Endodermal cell (in vitro differentiated cells): ENCODE results near the gene LRRC26. TPM values are rescaled to one million over a fixed set of nuclear protein-coding genes. Genes with fewer than 3 reads are reported as not detected.
A peak's percentile ranks its signal among the peaks of the same experiment; 100 is the strongest.

ENCODE experiments used
- DNase-seq: peaks from one replicate; pipeline ENCODE4 v3.0.0-alpha.2; 2017
- H3K27ac ChIP-seq: 2 replicates; pipeline ENCODE4 v1.5.1; 2013; ENCODE audit warnings: mild to moderate bottlenecking, low read depth, low read length, moderate library complexity
- H3K27me3 ChIP-seq: 2 replicates; pipeline ENCODE4 v1.6.1; 2013; ENCODE audit warnings: mild to moderate bottlenecking, low read length, moderate library complexity; ENCODE audit not compliant: insufficient read depth, control insufficient read depth, poor library complexity, severe bottlenecking
- H3K36me3 ChIP-seq: 2 replicates; pipeline ENCODE4 v1.7.0; 2013; ENCODE audit warnings: mild to moderate bottlenecking, low read length, moderate library complexity; ENCODE audit not compliant: control insufficient read depth, insufficient read depth
- H3K4me1 ChIP-seq: one replicate; pipeline ENCODE4 v1.7.0; 2013; ENCODE audit warnings: low read length; ENCODE audit not compliant: control insufficient read depth, insufficient read depth
- H3K4me3 ChIP-seq: 2 replicates; pipeline ENCODE4 v1.5.1; 2013; ENCODE audit warnings: mild to moderate bottlenecking, low read length, moderate library complexity
- H3K9ac ChIP-seq: 2 replicates; pipeline ENCODE4 v1.6.1; 2013; ENCODE audit warnings: mild to moderate bottlenecking, low read length, moderate library complexity; ENCODE audit not compliant: poor library complexity, severe bottlenecking; ENCODE audit errors: extremely low read depth
- H3K9me3 ChIP-seq: 2 replicates; pipeline ENCODE4 v1.6.1; 2013; ENCODE audit warnings: mild to moderate bottlenecking, low read length, moderate library complexity; ENCODE audit not compliant: control insufficient read depth
- H3K27ac Mint-ChIP-seq: 2 replicates; pipeline ENCODE4 v1.8.0; 2020; ENCODE audit warnings: mixed read lengths
- H3K27me3 Mint-ChIP-seq: 2 replicates; pipeline ENCODE4 v1.8.0; 2021; ENCODE audit warnings: mild to moderate bottlenecking, mixed read lengths; ENCODE audit not compliant: insufficient read depth
- H3K36me3 Mint-ChIP-seq: 2 replicates; pipeline ENCODE4 v1.8.0; 2020; ENCODE audit warnings: low read depth, mixed read lengths
- H3K4me1 Mint-ChIP-seq: 2 replicates; pipeline ENCODE4 v1.8.0; 2020; ENCODE audit warnings: mixed read lengths
- H3K4me3 Mint-ChIP-seq: 2 replicates; pipeline ENCODE4 v1.8.0; 2020; ENCODE audit warnings: mild to moderate bottlenecking, moderate library complexity, mixed read lengths
- H3K9me3 Mint-ChIP-seq: 2 replicates; pipeline ENCODE4 v1.8.0; 2020; ENCODE audit warnings: mild to moderate bottlenecking, mixed read lengths
- CTCF ChIP-seq: fragments of 200-600 bp; sonication (generic); conservative IDR thresholded peaks from 2 replicates; pipeline ENCODE4 v1.5.0; 2021; ENCODE audit warnings: antibody characterized with exemption, mild to moderate bottlenecking
- WGBS, 2 experiments: methylation state at CpG; one replicate each; pipeline versions ENCODE4 v1.1.5 to v1.1.7; 2013; ENCODE audit warnings: missing lambda C conversion rate in 2 of 2, mixed read lengths in 1 of 2; ENCODE audit not compliant: insufficient coverage in 1 of 2, insufficient read length in 1 of 2; 5-methylcytosine and 5-hydroxymethylcytosine counted together
- total RNA-seq, 2 donors: library from RNA; stranded (reverse); fragmentation: NEBNext Ultra II Directional in 1 of 2; extraction: Animal tissue kit (Norgen Biotek cat#: 25700) in 1 of 2; gene quantifications; 2 replicates in 1 of 2; 3 replicates in 1 of 2; pipeline ENCODE4 v1.2.1, GENCODE V29; 2021

The LRRC26 gene
- total RNA-seq, 2 donors from 2014 or later, result 0.53 TPM; not detected in 1

GRCh38 chr9:137134191-137134590 is 35.7 kb downstream of the LRRC26 start:
- DNase-seq, result no peak
- WGBS, 2 experiments, result 78 to 84% methylated on average over 4 of the region's 4 CpGs
- H3K36me3 Mint-ChIP-seq, result no peaks in the 10 kb centered on the region
- no peaks in the 10 kb centered on the region for H3K4me1 Mint-ChIP-seq
- no peak overlapping the region for H3K4me3 Mint-ChIP-seq
- H3K9me3 ChIP-seq, result no peaks in the 10 kb centered on the region
- no peak overlapping the region for H3K9ac ChIP-seq
- no peak overlapping the region for H3K27ac Mint-ChIP-seq
- peaks cover 64% of the 10 kb centered on the region for H3K27me3 Mint-ChIP-seq
- no peaks in the 10 kb centered on the region for H3K36me3 ChIP-seq
- no peak overlapping the region for H3K27ac ChIP-seq
- no peak overlapping the region for H3K4me3 ChIP-seq
- H3K4me1 ChIP-seq, result no peaks in the 10 kb centered on the region
- no peaks in the 10 kb centered on the region for H3K9me3 Mint-ChIP-seq
- TF ChIP-seq CTCF, result no peak
- H3K27me3 ChIP-seq, result peaks cover 61% of the 10 kb centered on the region

- Mint-ChIP-seq H3K27ac (no peak overlapping the region), H3K36me3 (peaks cover 2% of the 10 kb centered on the region), H3K9me3 (no peaks in the 10 kb centered on the region), H3K4me3 (peak overlapping the region; percentile 67), H3K4me1 (peaks cover 17% of the 10 kb centered on the region), H3K27me3 (peaks cover 31% of the 10 kb centered on the region)
- no peak for DNase-seq
- Histone ChIP-seq H3K27me3 (peaks cover 25% of the 10 kb centered on the region), H3K36me3 (no peaks in the 10 kb centered on the region), H3K9ac (peak overlapping the region; percentile 11), H3K27ac (no peak overlapping the region), H3K4me1 (peaks cover 10% of the 10 kb centered on the region), H3K4me3 (peak overlapping the region; percentile 84), H3K9me3 (no peaks in the 10 kb centered on the region)
- TF ChIP-seq CTCF, result no peak
- 4 to 7% methylated on average over 34 to 58 of the region's 58 CpGs for WGBS, 2 experiments
These were observed 39.6 kb downstream of the LRRC26 start for GRCh38 chr9:137130176-137130755.

GRCh38 chr9:137129456-137130175 is 40.2 kb downstream of the LRRC26 start:
- H3K36me3 ChIP-seq, result no peaks in the 10 kb centered on the region
- Mint-ChIP-seq H3K9me3 (no peaks in the 10 kb centered on the region), H3K27me3 (peaks cover 25% of the 10 kb centered on the region), H3K36me3 (peaks cover 2% of the 10 kb centered on the region), H3K4me3 (peak overlapping the region; percentile 67), H3K4me1 (peaks cover 17% of the 10 kb centered on the region), H3K27ac (no peak overlapping the region)
- peak overlapping the region; percentile 84 for H3K4me3 ChIP-seq
- 0% methylated on average over 18 to 86 of the region's 86 CpGs for whole genome bisulfite sequencing, 2 experiments
- DNase-seq, result peak; percentile 95
- H3K27ac ChIP-seq, result peak overlapping the region; percentile 24
- peak overlapping the region; percentile 63 for H3K9ac ChIP-seq
- H3K9me3 ChIP-seq, result no peaks in the 10 kb centered on the region
- peaks cover 19% of the 10 kb centered on the region for H3K27me3 ChIP-seq
- TF ChIP-seq CTCF, result no peak
- H3K4me1 ChIP-seq, result peaks cover 10% of the 10 kb centered on the region
